OCI-LY3 (cell line): ENCODE data around the gene ATP2C2.

ENCODE experiments used
- EZH2phosphoT487 ChIP-seq: fragments of 200-600 bp; shearing (Covaris generic); IDR thresholded peaks from 2 replicates; pipeline ENCODE4 v1.6.1; 2018; ENCODE audit warnings: antibody characterized with exemption, mixed run types, low read depth
- TF ChIP-seq, protein P1 (sequence below): fragments of 200-600, 300-600 bp; sonication (generic); IDR thresholded peaks from 2 replicates; pipeline ENCODE4 v1.5.1; 2014; ENCODE audit warnings: antibody characterized with exemption, low read length, low read depth

GRCh38 chr16:84467709-84468108 is 99.4 kb downstream of the ATP2C2 start:
- TF ChIP-seq, protein P1, sequence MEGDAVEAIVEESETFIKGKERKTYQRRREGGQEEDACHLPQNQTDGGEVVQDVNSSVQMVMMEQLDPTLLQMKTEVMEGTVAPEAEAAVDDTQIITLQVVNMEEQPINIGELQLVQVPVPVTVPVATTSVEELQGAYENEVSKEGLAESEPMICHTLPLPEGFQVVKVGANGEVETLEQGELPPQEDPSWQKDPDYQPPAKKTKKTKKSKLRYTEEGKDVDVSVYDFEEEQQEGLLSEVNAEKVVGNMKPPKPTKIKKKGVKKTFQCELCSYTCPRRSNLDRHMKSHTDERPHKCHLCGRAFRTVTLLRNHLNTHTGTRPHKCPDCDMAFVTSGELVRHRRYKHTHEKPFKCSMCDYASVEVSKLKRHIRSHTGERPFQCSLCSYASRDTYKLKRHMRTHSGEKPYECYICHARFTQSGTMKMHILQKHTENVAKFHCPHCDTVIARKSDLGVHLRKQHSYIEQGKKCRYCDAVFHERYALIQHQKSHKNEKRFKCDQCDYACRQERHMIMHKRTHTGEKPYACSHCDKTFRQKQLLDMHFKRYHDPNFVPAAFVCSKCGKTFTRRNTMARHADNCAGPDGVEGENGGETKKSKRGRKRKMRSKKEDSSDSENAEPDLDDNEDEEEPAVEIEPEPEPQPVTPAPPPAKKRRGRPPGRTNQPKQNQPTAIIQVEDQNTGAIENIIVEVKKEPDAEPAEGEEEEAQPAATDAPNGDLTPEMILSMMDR, result no peak
- no peak for TF ChIP-seq EZH2phosphoT487
